Activated T-cell treated with anti-CD3 and anti-CD28 coated beads, Interleukin-2, amount 50 U/mL, for 4 hours (primary cell): ENCODE data around the gene CRISPLD2. TPM values are rescaled to one million over a fixed set of nuclear protein-coding genes. Genes with fewer than 3 reads are reported as not detected.
"Not testable (repeated sequence)": the region's sequence is repeated elsewhere in the genome, so short reads cannot be mapped to it uniquely, and the experiment has no call there.

Experiments
- ATAC-seq, 2 donors: fragments of 200-7000 bp; cut with Tn5 transposase; one replicate each; pipeline ENCODE4 v1.10.0; 2021
- DNase-seq: peaks from one replicate; pipeline ENCODE4 v3.0.0-alpha.2; 2020
- H3K27me3 Mint-ChIP-seq: one replicate; pipeline ENCODE4 v1.8.0; 2021; ENCODE audit warnings: low read depth, mixed read lengths
- H3K36me3 Mint-ChIP-seq: one replicate; pipeline ENCODE4 v1.8.0; 2022; ENCODE audit warnings: mixed read lengths; ENCODE audit not compliant: insufficient read depth
- H3K4me1 Mint-ChIP-seq: one replicate; pipeline ENCODE4 v1.8.0; 2021; ENCODE audit warnings: low read depth, mixed read lengths
- H3K4me3 Mint-ChIP-seq: one replicate; pipeline ENCODE4 v1.8.0; 2021; ENCODE audit warnings: mild to moderate bottlenecking, moderate library complexity, mixed read lengths
- H3K9me3 Mint-ChIP-seq: one replicate; pipeline ENCODE4 v1.8.0; 2021; ENCODE audit warnings: mixed read lengths
- total RNA-seq, 3 donors: library from RNA; stranded (reverse); gene quantifications; one replicate each; pipeline ENCODE4 v1.2.1, GENCODE V29; 2021

The CRISPLD2 gene
- total RNA-seq, 3 donors from 2014 or later, result 0.11 to 0.57 (median 0.46) TPM

- DNase-seq (no peak), ATAC-seq (no peak)
- Mint-ChIP-seq H3K4me3 (no peak overlapping the region), H3K4me1 (no peaks in the 10 kb centered on the region), H3K36me3 (no peaks in the 10 kb centered on the region), H3K9me3 (no peaks in the 10 kb centered on the region), H3K27me3 (no peaks in the 10 kb centered on the region)
Observed at GRCh38 chr16:84928679-84929420, 109.1 kb downstream of the CRISPLD2 start.

- H3K4me3 Mint-ChIP-seq, result peak overlapping the region; percentile 13
- no peaks in the 10 kb centered on the region for H3K4me1 Mint-ChIP-seq
- no peaks in the 10 kb centered on the region for H3K27me3 Mint-ChIP-seq
- H3K9me3 Mint-ChIP-seq, result no peaks in the 10 kb centered on the region
- no peaks in the 10 kb centered on the region for H3K36me3 Mint-ChIP-seq
- DNase-seq (no peak), ATAC-seq (no peak)
Observed at GRCh38 chr16:84929421-84930297, 109.9 kb downstream of the CRISPLD2 start.

- H3K4me3 Mint-ChIP-seq, result peak overlapping the region; percentile 13
- ATAC-seq (no peak), DNase-seq (peak; percentile 21)
- H3K9me3 Mint-ChIP-seq, result no peaks in the 10 kb centered on the region
- H3K36me3 Mint-ChIP-seq, result no peaks in the 10 kb centered on the region
- H3K27me3 Mint-ChIP-seq, result no peaks in the 10 kb centered on the region
- H3K4me1 Mint-ChIP-seq, result no peaks in the 10 kb centered on the region
Observed at GRCh38 chr16:84930298-84931106, 110.7 kb downstream of the CRISPLD2 start.

- DNase-seq, result no peak
- no peak overlapping the region for H3K4me3 Mint-ChIP-seq
- H3K36me3 Mint-ChIP-seq, result no peaks in the 10 kb centered on the region
- H3K4me1 Mint-ChIP-seq, result no peaks in the 10 kb centered on the region
- no peak for ATAC-seq
- no peaks in the 10 kb centered on the region for H3K9me3 Mint-ChIP-seq
- no peaks in the 10 kb centered on the region for H3K27me3 Mint-ChIP-seq
Observed at GRCh38 chr16:84931107-84931494, 111.3 kb downstream of the CRISPLD2 start.

GRCh38 chr16:84931506-84931905 is 111.7 kb downstream of the CRISPLD2 start:
- H3K36me3 Mint-ChIP-seq, result no peaks in the 10 kb centered on the region
- DNase-seq (no peak), ATAC-seq (no peak)
- no peaks in the 10 kb centered on the region for H3K9me3 Mint-ChIP-seq
- no peak overlapping the region for H3K4me3 Mint-ChIP-seq
- no peaks in the 10 kb centered on the region for H3K4me1 Mint-ChIP-seq
- H3K27me3 Mint-ChIP-seq, result no peaks in the 10 kb centered on the region

- H3K9me3 Mint-ChIP-seq, result no peaks in the 10 kb centered on the region
- no peak overlapping the region for H3K4me3 Mint-ChIP-seq
- DNase-seq, result no peak
- H3K27me3 Mint-ChIP-seq, result no peaks in the 10 kb centered on the region
- no peaks in the 10 kb centered on the region for H3K4me1 Mint-ChIP-seq
- H3K36me3 Mint-ChIP-seq, result no peaks in the 10 kb centered on the region
- no peak for ATAC-seq
Observed at GRCh38 chr16:84932681-84933080, 112.9 kb downstream of the CRISPLD2 start.

- ATAC-seq (no peak), DNase-seq (no peak)
Observed at GRCh38 chr16:84933774-84934631, 114.2 kb downstream of the CRISPLD2 start.

GRCh38 chr16:84937196-84938005 is 117.6 kb downstream of the CRISPLD2 start:
- Mint-ChIP-seq H3K36me3 (no peaks in the 10 kb centered on the region), H3K27me3 (peaks cover 4% of the 10 kb centered on the region), H3K4me1 (no peaks in the 10 kb centered on the region), H3K9me3 (no peaks in the 10 kb centered on the region), H3K4me3 (no peak overlapping the region)
- ATAC-seq (no peak), DNase-seq (no peak)

More at GRCh38 chr16:84933774-84934631, 114.2 kb downstream of the CRISPLD2 start:
- Mint-ChIP-seq H3K9me3 (no peaks in the 10 kb centered on the region), H3K27me3 (no peaks in the 10 kb centered on the region), H3K4me3 (no peak overlapping the region), H3K36me3 (no peaks in the 10 kb centered on the region), H3K4me1 (no peaks in the 10 kb centered on the region)

GRCh38 chr16:84938616-84939015 is 118.8 kb downstream of the CRISPLD2 start:
- not testable (repeated sequence) for H3K9me3 Mint-ChIP-seq, H3K4me3 Mint-ChIP-seq, H3K36me3 Mint-ChIP-seq, ATAC-seq, H3K4me1 Mint-ChIP-seq, DNase-seq, H3K27me3 Mint-ChIP-seq

- no peaks in the 10 kb centered on the region for H3K36me3 Mint-ChIP-seq
- no peak overlapping the region for H3K4me3 Mint-ChIP-seq
- H3K27me3 Mint-ChIP-seq, result peaks cover 4% of the 10 kb centered on the region
- no peaks in the 10 kb centered on the region for H3K9me3 Mint-ChIP-seq
- no peak for ATAC-seq
- DNase-seq, result no peak
- H3K4me1 Mint-ChIP-seq, result no peaks in the 10 kb centered on the region
Observed at GRCh38 chr16:84940670-84941551, 121.1 kb downstream of the CRISPLD2 start.

GRCh38 chr16:84941921-84942320 is 122.1 kb downstream of the CRISPLD2 start:
- H3K36me3 Mint-ChIP-seq, result no peaks in the 10 kb centered on the region
- no peaks in the 10 kb centered on the region for H3K4me1 Mint-ChIP-seq
- H3K27me3 Mint-ChIP-seq, result peaks cover 4% of the 10 kb centered on the region
- H3K9me3 Mint-ChIP-seq, result no peaks in the 10 kb centered on the region
- no peak overlapping the region for H3K4me3 Mint-ChIP-seq
- DNase-seq, result no peak
- ATAC-seq, result no peak

GRCh38 chr16:84942786-84943185 is 123.0 kb downstream of the CRISPLD2 start:
- H3K27me3 Mint-ChIP-seq, result peaks cover 4% of the 10 kb centered on the region
- no peaks in the 10 kb centered on the region for H3K4me1 Mint-ChIP-seq
- DNase-seq (no peak), ATAC-seq (no peak)
- H3K4me3 Mint-ChIP-seq, result no peak overlapping the region
- H3K9me3 Mint-ChIP-seq, result no peaks in the 10 kb centered on the region
- H3K36me3 Mint-ChIP-seq, result no peaks in the 10 kb centered on the region
